ENCODE results near the gene CCT6A.
"Not testable (repeated sequence)": the region's sequence is repeated elsewhere in the genome, so short reads cannot be mapped to it uniquely, and the experiment has no call there.

The CCT6A gene

GRCh38 chr7:56053379-56053778, 1.8 kb downstream of the CCT6A start:
- DNase-seq, result peak; percentile 48

GRCh38 chr7:56053993-56054392, 2.4 kb downstream of the CCT6A start:
- DNase-seq, result no peak

DNA sequence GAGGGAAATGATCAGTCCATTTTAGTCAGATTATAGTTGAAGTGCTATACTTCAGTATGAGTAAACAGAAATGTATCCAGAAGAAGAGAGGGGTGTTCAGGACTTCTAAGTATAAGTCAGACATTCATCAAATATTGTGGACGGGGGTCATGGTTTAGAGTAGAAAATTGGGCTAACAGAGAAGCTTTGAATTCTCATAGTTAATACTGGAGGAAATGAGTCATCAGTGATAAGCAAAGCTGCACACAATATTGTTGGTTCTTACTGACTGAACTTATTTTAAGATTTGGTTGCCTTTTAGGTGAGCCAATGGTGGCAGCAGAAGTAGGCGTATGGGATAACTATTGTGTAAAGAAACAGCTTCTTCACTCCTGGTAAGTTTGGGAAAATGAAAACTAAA, 10.8 kb downstream of the CCT6A start:
- peak; percentile 4 for DNase-seq

GRCh38 chr7:56063500-56063881, 11.9 kb downstream of the CCT6A start:
- DNase-seq, result peak; percentile 25

GRCh38 chr7:56063882-56064625, 12.5 kb downstream of the CCT6A start, which contains the start of gene SUMF2:
TSS of gene SUMF2 (plus strand) at chr7:56064286. CDS start at chr7:56064312, 26 bp downstream.
- peak; percentile 96 for DNase-seq

DNA sequence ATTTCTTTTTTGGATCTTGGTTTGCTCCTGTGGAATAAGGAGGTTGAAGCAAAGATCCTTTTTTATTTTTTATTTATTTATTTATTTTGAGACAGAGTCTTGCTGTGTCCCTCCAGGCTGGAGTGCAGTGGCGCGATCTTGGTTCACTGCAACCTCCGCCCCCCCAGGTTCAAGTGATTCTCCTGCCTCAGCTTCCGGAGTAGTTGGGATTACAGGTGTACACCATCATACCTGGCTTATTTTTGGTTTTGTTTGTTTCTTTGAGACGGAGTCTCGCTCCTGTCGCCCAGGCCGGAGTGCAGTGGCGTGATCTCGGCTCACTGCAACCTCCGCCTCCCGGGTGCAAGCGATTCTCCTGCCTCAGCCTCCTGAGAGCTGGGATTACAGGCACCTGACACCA, 14.8 kb downstream of the CCT6A start:
- DNase-seq, result peak; percentile 49

GRCh38 chr7:56074371-56074791, 22.8 kb downstream of the CCT6A start:
- DNase-seq, result peak; percentile 85

- DNase-seq, result peak; percentile 25
These were observed 26.1 kb downstream of the CCT6A start for GRCh38 chr7:56077681-56078080.

DNA sequence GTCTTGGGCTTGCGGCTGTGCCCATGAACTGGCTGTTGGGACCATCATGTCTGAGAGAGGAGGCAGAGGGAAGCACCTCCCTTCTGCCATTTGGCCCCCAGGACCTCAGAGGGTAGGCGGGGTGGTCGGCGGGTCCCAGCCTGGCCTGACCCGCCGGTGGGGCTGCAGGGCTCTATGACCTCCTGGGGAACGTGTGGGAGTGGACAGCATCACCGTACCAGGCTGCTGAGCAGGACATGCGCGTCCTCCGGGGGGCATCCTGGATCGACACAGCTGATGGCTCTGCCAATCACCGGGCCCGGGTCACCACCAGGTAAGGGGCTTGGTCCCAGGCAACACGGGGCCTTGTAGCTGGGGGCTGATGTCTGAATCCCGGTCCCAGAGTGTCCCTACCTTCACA, 26.6 kb downstream of the CCT6A start:
- DNase-seq, result peak; percentile 62

GRCh38 chr7:56079450-56080185, 28.1 kb downstream of the CCT6A start:
- DNase-seq, result no peak

- not testable (repeated sequence) for DNase-seq
These were observed 29.3 kb downstream of the CCT6A start for GRCh38 chr7:56080726-56081435.

DNA sequence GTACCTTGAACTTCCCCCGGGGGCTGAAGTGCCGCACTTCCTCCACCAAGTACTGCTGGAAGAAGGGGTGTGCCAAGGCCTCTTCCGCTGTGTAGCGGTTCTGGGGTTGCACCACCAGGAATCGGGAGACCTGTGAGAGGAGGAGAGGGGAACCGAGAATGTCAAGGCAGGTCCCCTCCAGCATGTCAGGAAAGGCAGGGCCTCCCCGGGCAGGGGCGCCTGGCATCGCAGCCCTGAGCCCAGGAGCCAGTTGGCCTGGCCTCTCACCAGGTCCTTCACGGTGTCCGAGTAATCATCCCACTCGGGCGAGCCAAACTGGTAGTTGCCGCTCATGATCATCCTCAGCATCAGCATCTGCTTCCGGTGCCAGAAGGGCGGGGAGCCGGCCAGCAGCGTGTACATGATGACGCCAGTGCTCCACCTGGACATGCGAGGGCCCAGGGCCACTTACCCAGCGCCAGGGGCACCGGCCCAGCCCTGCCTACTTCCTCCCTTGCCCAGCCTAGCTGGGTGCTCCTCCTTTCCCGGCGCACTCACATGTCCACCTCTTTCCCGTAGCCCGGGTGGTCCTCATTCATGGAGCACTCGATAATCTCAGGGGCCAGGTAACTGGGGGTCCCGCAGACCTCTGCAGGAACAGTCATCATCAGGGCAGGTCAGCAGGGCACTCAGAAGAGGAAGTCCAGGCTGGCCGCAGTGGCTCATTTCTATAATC, 30.2 kb downstream of the CCT6A start:
- DNase-seq, result no peak

DNA sequence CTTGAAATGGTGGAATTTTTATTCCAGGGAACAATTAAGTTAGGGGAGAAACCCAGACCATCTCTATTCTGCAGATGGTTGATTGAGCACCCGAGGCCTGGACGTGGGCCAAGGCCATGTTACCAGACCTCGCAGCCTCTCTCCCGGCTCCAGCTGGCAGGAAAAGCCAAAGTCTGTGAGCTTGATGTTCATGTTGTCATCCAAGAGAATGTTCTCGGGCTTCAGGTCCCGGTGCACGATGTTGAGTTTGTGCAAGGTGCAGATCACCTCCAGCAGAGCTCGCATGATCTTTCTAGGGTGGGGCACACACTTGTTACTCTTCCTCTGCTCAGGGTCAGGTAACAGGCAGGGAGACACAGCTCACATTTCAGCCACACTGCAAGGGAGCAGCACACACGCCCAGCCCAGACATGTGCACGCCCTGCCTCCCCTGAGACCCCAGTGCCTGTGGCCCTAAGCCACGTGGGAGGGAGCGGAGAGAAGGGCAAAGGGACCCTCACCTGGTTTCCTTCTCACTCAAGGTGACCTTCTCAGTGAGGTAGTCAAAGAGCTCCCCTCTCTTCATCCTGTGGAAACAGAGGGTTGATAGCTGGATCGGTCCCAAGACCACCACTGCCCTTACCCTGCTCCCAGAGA, 31.7 kb downstream of the CCT6A start:
- no peak for DNase-seq

GRCh38 chr7:56086761-56087160, 35.2 kb downstream of the CCT6A start:
- no peak for DNase-seq

DNA sequence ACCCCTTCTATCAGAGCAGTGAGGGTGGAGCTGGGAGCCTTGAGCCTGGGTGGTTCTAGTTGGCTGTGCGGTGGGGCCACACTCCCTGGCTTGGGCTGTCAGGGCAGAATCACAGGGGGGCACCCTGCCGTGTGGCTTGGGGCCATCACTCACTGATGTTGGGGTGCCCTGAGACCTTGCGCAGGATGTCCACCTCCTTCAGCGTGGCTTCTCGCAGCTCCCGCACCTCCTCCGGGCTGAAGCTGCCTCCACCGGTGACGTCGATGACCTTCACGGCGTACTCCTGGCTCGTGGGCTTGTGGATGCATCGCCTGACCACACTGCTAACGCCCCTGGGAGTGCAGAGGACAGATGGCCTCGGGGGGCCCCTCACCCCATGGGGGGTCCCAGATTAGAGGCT, 35.9 kb downstream of the CCT6A start:
- DNase-seq, result no peak

DNA sequence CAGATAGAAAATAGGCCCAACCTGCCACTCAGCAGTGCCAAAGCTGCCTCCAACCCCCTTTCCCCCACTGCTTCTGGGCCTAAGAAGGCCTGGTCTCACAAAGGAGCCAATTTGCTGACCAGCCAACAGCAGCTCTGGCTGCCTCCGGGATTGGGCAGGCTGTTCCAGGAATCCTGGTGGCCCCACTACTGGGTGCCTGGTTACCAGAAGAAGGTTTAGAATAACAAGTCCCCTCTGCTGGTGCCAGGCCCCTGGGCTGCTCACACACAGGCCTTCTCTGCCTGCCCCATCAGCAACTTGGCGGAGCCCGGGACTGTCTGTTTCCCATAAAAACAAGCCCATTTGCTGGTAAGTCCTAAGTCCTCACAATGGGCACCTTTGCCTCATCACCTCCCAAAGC, 40.0 kb downstream of the CCT6A start:
- no peak for DNase-seq

DNA sequence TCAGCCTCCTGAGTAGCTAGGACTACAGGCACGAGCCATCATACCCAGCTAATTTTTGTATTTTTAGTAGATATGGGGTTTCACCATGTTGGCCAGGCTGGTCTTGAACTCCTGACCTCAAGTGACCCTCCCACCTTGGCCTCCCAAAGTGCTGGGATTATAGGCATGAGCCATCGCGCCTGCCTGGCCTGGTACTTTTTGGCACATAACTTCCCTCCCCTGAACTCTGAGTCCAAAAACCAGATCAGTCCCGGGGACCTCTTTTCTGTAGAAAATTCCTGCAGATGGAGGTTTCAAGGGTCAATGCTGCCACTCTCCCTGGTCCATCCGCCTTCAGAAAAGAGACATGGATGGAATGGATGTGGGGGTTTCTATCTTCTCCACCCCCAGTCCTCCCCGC, 40.8 kb downstream of the CCT6A start:
- not testable (repeated sequence) for DNase-seq

DNA sequence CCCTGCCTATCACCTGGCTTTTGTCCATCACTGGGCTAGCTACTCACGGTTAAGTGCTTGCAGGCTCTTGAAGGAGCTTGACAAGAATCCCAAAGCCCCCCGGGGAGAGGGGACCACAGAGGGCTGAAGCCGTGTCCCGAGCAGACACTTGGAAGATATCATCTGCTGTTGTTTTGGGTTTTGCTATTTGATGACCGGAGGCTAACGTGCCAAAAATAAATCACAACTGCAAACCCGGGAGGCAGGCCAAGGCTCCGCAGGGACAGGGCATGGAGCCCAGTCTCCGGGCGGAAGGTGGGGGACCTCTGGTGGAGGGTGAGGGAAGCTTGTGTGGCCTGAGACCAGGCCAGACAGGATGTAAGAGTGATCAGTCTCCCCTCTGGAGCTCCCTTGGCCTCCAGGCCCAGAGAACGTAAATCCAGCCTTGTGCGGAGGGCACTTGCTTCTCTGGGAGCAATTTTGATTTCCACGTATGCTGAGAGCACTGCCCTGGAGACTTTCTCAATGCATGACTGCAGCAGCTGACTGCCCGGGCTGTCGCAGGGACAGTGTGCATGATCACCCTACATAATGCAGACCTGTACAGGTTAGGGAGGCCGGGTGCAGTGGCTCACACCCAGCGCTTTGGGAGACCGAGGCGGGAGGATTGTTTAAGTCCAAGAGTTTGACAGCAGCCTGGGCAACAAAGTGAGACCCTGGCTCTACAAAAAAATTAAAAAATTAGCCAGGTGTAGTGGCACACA, 41.4 kb downstream of the CCT6A start, which contains the start of gene PHKG1:
Gene PHKG1, minus strand, starts transcription at position 164 of the 743 bp plus-strand sequence. CDS start 4,011 bp downstream, outside the sequence.
- DNase-seq, result no peak

GRCh38 chr7:56097700-56098099, 46.1 kb downstream of the CCT6A start:
- DNase-seq, result no peak

DNA sequence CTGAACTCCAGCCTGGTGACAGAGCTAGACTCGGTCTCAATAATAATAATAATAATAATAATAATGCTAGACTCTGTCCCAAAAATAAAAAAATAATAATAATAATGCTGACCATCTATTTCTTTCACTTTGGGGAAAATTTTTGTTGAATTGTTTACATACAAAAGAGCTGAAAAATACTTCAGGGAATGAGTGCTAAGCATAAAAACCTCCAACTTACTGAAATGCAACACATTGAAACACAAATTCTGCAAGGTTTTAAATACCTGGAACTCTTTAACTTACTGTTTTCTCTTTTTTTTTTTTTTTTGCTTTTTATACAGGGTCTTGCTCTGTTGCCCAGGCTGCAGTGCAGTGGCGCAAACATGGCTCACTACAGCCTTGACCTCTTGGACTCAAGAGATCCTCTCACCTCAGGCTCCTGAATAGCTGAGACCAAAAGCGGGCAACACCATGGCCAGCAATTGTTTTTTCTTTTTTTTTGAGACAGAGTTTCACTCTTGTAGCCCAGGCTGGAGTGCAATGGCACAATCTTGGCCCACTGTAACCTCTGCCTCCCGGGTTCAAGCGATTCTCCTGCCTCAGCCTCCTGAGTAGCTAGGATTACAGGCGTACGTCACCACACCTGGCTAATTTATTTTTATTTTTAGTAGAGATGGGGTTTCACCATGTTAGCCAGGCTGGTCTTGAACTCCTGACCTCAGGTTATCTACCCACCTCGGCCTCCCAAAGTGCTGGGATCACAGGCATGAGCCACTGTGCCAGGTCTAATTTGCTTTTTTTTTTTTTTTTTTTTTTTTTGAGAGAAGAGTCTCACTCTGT, 46.8 kb downstream of the CCT6A start:
- DNase-seq, result not testable (repeated sequence)

DNA sequence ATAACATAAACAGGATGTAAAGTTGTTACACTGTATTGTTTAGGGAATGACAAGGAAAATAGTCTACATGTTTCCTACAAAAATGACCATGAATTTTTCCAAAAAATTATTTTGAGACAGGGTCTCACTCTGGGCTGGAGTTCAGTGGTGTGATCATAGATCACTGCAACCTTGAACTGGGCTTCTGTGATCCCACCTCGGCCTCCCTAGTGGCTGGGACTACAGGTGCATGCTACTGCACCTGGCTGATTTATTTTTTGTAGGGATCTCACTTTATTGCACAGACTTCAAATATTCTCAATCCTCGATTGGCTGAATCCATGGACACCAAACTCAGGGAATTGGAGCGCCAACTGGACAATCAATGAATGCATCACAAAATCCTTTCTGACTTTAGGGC, 48.1 kb downstream of the CCT6A start:
- DNase-seq, result no peak

All from activated effector memory CD4-positive, alpha-beta T cell treated with anti-CD3 and anti-CD28 coated beads, Interleukin-2, amount 50 U/mL, for 16 hours (primary cell).